Astrocyte (in vitro differentiated cells and primary cell): Measurements from ENCODE around the gene CEACAM16.

Experiments
- CTCF ChIP-seq: IDR thresholded peaks from 2 replicates; pipeline ENCODE4 v1.5.1; 2011; ENCODE audit warnings: low read depth, mild to moderate bottlenecking, inconsistent platforms, low read length, moderate library complexity; ENCODE audit not compliant: insufficient read depth
- EZH2 ChIP-seq: IDR thresholded peaks from 2 replicates; pipeline ENCODE4 v1.6.1; 2012; ENCODE audit warnings: mild to moderate bottlenecking, low read length, inconsistent platforms; ENCODE audit not compliant: insufficient read depth

GRCh38 chr19:44689290-44690130, 9.4 kb upstream of the CEACAM16 start:
- peak; percentile 81 for TF ChIP-seq CTCF
- TF ChIP-seq EZH2: no peak
